Measurements from ENCODE around the gene ATAD1. TPM values are rescaled to one million over a fixed set of nuclear protein-coding genes. Genes with fewer than 3 reads are reported as not detected.

The ATAD1 gene
- total RNA-seq, 1 experiment from 2014 or later = 15.7 TPM

DNA sequence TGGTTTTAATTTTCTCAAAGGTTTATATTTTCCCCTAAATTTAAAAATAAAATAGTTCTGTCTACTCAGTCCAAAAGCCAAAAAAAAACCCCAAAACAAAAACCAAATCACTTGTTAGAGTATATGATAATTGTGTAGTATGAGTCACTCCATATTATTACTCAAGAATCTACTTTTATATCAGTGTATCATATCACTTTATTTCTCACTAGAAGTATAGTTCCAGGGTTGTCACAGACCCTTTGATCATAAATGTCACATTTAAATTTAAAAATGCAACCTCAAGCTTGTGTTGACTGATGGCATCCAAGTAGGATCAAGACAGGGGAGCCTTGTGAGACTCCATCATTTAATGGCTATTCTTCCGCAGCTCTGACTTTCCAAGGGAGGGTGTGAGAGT, 97.4 kb downstream of the ATAD1 start:
- H3K4me1 ChIP-seq (ENCODE audit: insufficient read depth, low read length) = peaks cover 22% of the 10 kb centered on the region
- no peaks in the 10 kb centered on the region for H3K27me3 ChIP-seq (ENCODE audit: low read length)
- no peak overlapping the region for H3K9ac ChIP-seq (ENCODE audit: low read length)
- no peak for TF ChIP-seq EZH2phosphoT487 (IDR thresholded peaks at IDR 0.05; ENCODE audit: borderline replicate concordance, low read length)
- TF ChIP-seq, protein P1, sequence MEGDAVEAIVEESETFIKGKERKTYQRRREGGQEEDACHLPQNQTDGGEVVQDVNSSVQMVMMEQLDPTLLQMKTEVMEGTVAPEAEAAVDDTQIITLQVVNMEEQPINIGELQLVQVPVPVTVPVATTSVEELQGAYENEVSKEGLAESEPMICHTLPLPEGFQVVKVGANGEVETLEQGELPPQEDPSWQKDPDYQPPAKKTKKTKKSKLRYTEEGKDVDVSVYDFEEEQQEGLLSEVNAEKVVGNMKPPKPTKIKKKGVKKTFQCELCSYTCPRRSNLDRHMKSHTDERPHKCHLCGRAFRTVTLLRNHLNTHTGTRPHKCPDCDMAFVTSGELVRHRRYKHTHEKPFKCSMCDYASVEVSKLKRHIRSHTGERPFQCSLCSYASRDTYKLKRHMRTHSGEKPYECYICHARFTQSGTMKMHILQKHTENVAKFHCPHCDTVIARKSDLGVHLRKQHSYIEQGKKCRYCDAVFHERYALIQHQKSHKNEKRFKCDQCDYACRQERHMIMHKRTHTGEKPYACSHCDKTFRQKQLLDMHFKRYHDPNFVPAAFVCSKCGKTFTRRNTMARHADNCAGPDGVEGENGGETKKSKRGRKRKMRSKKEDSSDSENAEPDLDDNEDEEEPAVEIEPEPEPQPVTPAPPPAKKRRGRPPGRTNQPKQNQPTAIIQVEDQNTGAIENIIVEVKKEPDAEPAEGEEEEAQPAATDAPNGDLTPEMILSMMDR (conservative IDR thresholded peaks at IDR 0.05; ENCODE audit: low read depth, low read length) = no peak
- TF ChIP-seq EZH2 (IDR thresholded peaks at IDR 0.05; ENCODE audit: low read length, unreplicated experiment) = no peak
- ChIA-PET CTCF (no interaction called here), POLR2A (ENCODE audit: unreplicated experiment) (no interaction called here)
- intact Hi-C loops (cut with micrococcal nuclease) = loop anchor here (5.0 kb wide), 1 partner anchor 58 kb away; no protein-coding TSS in a partner anchor
- DNase-seq (no peak), ATAC-seq (no peak)
- BruUV-seq (replicated peaks) = no TSS peak
- no peaks in the 10 kb centered on the region for H3K79me2 ChIP-seq (ENCODE audit: low read length)
- H3F3A ChIP-seq (ENCODE audit: low read length, unreplicated experiment) = no peaks in the 10 kb centered on the region
- H3K4me3 ChIP-seq (ENCODE audit: low read length) = no peak overlapping the region
- no peaks in the 10 kb centered on the region for H3K9me2 ChIP-seq (replicated peaks; ENCODE audit: low read length)
- H2AFZ ChIP-seq (ENCODE audit: low read length) = no peak overlapping the region
- no peak overlapping the region for H3K4me2 ChIP-seq (ENCODE audit: low read length)
- no peaks in the 10 kb centered on the region for H4K20me1 ChIP-seq (ENCODE audit: low read length)
- no peaks in the 10 kb centered on the region for H3K9me3 ChIP-seq (ENCODE audit: low read length)
- no peak overlapping the region for H3K27ac ChIP-seq (ENCODE audit: low read length)
- H3K36me3 ChIP-seq (ENCODE audit: low read depth, low read length) = no peaks in the 10 kb centered on the region

DNA sequence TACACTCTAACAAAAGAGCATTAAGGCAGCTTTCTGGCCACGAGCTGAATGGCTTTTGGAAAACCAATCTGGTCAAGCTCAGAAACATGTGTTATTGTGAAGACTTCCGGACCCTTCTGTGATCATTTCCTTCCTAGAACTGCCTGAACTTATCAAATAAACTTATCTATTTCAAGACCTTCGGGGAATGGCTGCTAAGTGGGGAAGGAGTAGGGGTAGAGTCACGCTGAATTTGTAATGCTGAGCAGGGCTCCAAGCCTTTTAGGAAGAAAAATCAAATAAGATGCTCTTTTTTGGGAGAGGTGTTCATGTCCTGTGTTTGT, 101.7 kb downstream of the ATAD1 start:
- Histone ChIP-seq H4K20me1 (ENCODE audit: low read length) (no peaks in the 10 kb centered on the region), H2AFZ (ENCODE audit: low read length) (no peak overlapping the region), H3K79me2 (ENCODE audit: low read length) (no peaks in the 10 kb centered on the region), H3K4me3 (ENCODE audit: low read length) (no peak overlapping the region), H3K4me1 (ENCODE audit: insufficient read depth, low read length) (no peaks in the 10 kb centered on the region), H3K4me2 (ENCODE audit: low read length) (no peak overlapping the region), H3K27me3 (ENCODE audit: low read length) (no peaks in the 10 kb centered on the region), H3K36me3 (ENCODE audit: low read depth, low read length) (no peaks in the 10 kb centered on the region), H3K9me2 (replicated peaks; ENCODE audit: low read length) (no peaks in the 10 kb centered on the region), H3K9ac (ENCODE audit: low read length) (no peak overlapping the region), H3K27ac (ENCODE audit: low read length) (no peak overlapping the region), H3K9me3 (ENCODE audit: low read length) (no peaks in the 10 kb centered on the region), H3F3A (ENCODE audit: low read length, unreplicated experiment) (no peaks in the 10 kb centered on the region)
- ChIA-PET POLR2A (ENCODE audit: unreplicated experiment) (no interaction called here), CTCF (no interaction called here)
- ATAC-seq (no peak), DNase-seq (no peak)
- intact Hi-C loops (cut with micrococcal nuclease) = loop anchor here (5.0 kb wide), 1 partner anchor 39 kb away; no protein-coding TSS in a partner anchor
- no TSS peak for BruUV-seq (replicated peaks)
- TF ChIP-seq EZH2phosphoT487 (IDR thresholded peaks at IDR 0.05; ENCODE audit: borderline replicate concordance, low read length) (no peak), EZH2 (IDR thresholded peaks at IDR 0.05; ENCODE audit: low read length, unreplicated experiment) (no peak)
- TF ChIP-seq, protein P1 (conservative IDR thresholded peaks at IDR 0.05; ENCODE audit: low read depth, low read length) = no peak

DNA sequence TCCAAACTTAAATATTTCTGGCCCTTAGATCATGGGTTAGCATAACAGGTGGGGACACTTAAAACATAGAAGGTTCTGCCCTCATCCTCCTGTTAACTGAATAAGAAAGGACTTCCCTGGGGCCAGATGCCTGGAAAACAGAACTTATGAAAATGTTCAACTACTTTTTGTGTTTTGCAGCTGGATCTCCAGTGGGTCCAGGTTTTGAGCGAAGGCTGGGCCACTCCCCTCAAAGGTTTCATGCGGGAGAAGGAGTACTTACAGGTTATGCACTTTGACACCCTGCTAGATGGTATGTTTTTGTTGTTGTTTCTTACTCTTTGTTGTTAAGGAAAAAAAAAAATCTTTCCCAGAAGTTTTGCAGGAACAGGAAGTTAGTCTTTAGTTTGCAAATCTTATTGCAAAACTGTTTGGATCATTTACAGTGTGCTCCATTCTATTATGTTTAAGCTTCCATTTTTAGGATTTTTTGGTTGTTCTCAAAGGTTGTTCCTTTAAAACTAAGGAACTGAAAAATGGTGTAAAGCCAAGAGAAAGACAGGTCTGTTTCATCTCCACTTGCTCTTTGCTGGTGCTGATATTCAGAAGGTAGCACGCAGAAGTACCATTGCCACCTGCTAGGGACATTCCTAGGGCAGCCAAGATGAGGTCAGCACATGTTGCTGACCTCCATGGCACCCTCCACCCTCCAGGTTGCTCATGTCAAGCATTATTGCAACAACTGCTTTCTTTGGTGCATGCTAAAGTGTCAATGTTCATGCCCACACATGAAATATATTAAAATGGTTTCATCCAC, 102.3 kb downstream of the ATAD1 start:
- Histone ChIP-seq H3K27ac (ENCODE audit: low read length) (no peak overlapping the region), H3K27me3 (ENCODE audit: low read length) (no peaks in the 10 kb centered on the region), H3F3A (ENCODE audit: low read length, unreplicated experiment) (no peaks in the 10 kb centered on the region), H4K20me1 (ENCODE audit: low read length) (no peaks in the 10 kb centered on the region), H3K4me2 (ENCODE audit: low read length) (no peak overlapping the region), H3K4me1 (ENCODE audit: insufficient read depth, low read length) (no peaks in the 10 kb centered on the region), H3K9me3 (ENCODE audit: low read length) (no peaks in the 10 kb centered on the region), H3K79me2 (ENCODE audit: low read length) (no peaks in the 10 kb centered on the region), H3K4me3 (ENCODE audit: low read length) (no peak overlapping the region), H2AFZ (ENCODE audit: low read length) (no peak overlapping the region), H3K9me2 (replicated peaks; ENCODE audit: low read length) (no peaks in the 10 kb centered on the region), H3K36me3 (ENCODE audit: low read depth, low read length) (no peaks in the 10 kb centered on the region), H3K9ac (ENCODE audit: low read length) (no peak overlapping the region)
- ATAC-seq (no peak), DNase-seq (no peak)
- no TSS peak for BruUV-seq (replicated peaks)
- POLR2A ChIA-PET (ENCODE audit: unreplicated experiment) = no interaction called here
- CTCF ChIA-PET = no interaction called here
- TF ChIP-seq EZH2 (IDR thresholded peaks at IDR 0.05; ENCODE audit: low read length, unreplicated experiment) (no peak), EZH2phosphoT487 (IDR thresholded peaks at IDR 0.05; ENCODE audit: borderline replicate concordance, low read length) (no peak)
- TF ChIP-seq, protein P1 (conservative IDR thresholded peaks at IDR 0.05; ENCODE audit: low read depth, low read length) = no peak
- intact Hi-C loops (cut with micrococcal nuclease) = loop anchor here (5.0 kb wide), 1 partner anchor 38 kb away; no protein-coding TSS in a partner anchor

All from PC-3 (cell line).